M059J (cell line): ENCODE results near the gene SAMD10. TPM values are rescaled to one million over a fixed set of nuclear protein-coding genes. Genes with fewer than 3 reads are reported as not detected.

ENCODE experiments used
- DNase-seq: peaks from one replicate; pipeline ENCODE4 v3.0.0-alpha.2; 2012; ENCODE audit warnings: low read depth
- total RNA-seq: library from RNA; depleted of rRNA; stranded (reverse); fragments of >200 nt; shearing (Covaris generic); gene quantifications from 2 replicates; pipeline ENCODE4 v1.2.3, GENCODE V29; 2014

SAMD10 gene
- total RNA-seq, 1 experiment from 2014 or later: 1.2 TPM

- DNase-seq: no peak
These were observed 22.8 kb downstream of the SAMD10 start for GRCh38 chr20:63956664-63957003.

GRCh38 chr20:63955827-63956663, 23.4 kb downstream of the SAMD10 start, which contains the start of gene UCKL1:
TSS of gene UCKL1 (minus strand) at chr20:63956416. CDS start at chr20:63956372, 44 bp downstream.
- peak; percentile 89 for DNase-seq

- DNase-seq: peak; percentile 50
These were observed 24.1 kb downstream of the SAMD10 start for GRCh38 chr20:63955281-63955826.

- DNase-seq: no peak
These were observed 25.5 kb downstream of the SAMD10 start for GRCh38 chr20:63953764-63954429.

GRCh38 chr20:63952769-63953168, 26.7 kb downstream of the SAMD10 start:
- DNase-seq: no peak

GRCh38 chr20:63952210-63952535, 27.3 kb downstream of the SAMD10 start:
- no peak for DNase-seq

GRCh38 chr20:63951398-63952209, 27.8 kb downstream of the SAMD10 start:
- no peak for DNase-seq

GRCh38 chr20:63950701-63951397, 28.6 kb downstream of the SAMD10 start:
- no peak for DNase-seq

GRCh38 chr20:63947638-63948456, 31.6 kb downstream of the SAMD10 start:
- no peak for DNase-seq

- DNase-seq: no peak
These were observed 32.3 kb downstream of the SAMD10 start for GRCh38 chr20:63946986-63947637.

- no peak for DNase-seq
These were observed 33.2 kb downstream of the SAMD10 start for GRCh38 chr20:63945921-63946920.

GRCh38 chr20:63945031-63945658, 34.3 kb downstream of the SAMD10 start:
- no peak for DNase-seq

GRCh38 chr20:63944078-63944941, 35.1 kb downstream of the SAMD10 start:
- no peak for DNase-seq

GRCh38 chr20:63943808-63944077, 35.7 kb downstream of the SAMD10 start:
- DNase-seq: no peak

GRCh38 chr20:63942969-63943807, 36.3 kb downstream of the SAMD10 start:
- DNase-seq: no peak

- DNase-seq: no peak
These were observed 37.0 kb downstream of the SAMD10 start for GRCh38 chr20:63942250-63942951.
